ENCODE measurements around the gene TREM1. TPM values are rescaled to one million over a fixed set of nuclear protein-coding genes. Genes with fewer than 3 reads are reported as not detected.

TREM1 gene
- total RNA-seq = 1 to 10 TPM in 1 of 4 donors, under 1 TPM in 1, not detected in 2; 0.25 to 5.5 TPM

DNA sequence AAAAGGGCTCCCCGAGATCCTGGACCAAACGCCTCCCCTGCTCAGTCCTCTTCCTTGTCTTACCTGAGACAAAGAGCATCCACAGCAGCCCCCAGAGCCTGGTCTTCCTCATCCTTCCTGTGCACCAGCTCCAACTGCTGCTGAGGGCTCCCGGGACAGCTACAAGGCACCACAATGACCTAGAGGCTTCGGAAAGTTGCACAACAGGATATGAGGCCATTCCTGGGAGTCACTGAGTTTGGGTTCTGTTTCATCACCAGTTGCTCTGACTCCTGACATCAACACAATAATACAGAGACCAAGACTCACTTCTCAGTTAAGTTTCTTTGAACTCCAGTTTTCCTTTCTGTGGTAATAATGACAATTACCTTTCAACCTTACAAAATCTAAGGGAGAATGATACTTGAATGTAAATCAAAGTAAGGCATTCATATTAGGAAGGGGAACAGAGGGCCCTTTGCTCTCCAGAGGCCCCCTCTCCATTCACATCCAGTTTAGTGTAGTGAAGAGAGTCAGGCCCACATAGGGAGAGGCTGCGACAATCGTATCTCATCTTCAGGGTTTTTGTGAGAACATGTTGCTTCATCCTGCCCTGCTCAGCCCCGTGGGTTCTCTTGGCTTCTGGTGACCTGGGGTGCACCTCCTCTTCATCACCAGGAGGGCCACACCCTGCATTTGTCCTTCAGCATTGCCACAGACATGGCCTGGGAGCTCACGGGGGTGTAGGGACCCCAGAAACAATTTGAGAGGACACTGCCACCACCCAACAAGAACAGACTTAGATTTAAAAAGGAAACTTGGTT lies at the start of gene TREM1:
TSS of gene TREM1 (minus strand) at position 139 of the 803 bp plus-strand sequence. CDS start at position 112, 27 bp downstream.
- no peaks in the 10 kb centered on the region for H3K36me3 ChIP-seq
- no peaks in the 10 kb centered on the region for H3K9me3 ChIP-seq
- no peak within 1 kb of the TSS for H3K4me3 ChIP-seq
- no peak within 1 kb of the TSS for H3K27ac ChIP-seq
- ATAC-seq = peak; percentile 80
- H3K27me3 ChIP-seq = peaks cover 12% of the 10 kb centered on the region
- TF ChIP-seq POLR2A (IDR thresholded peaks at IDR 0.05) (no peak), CTCF (IDR thresholded peaks at IDR 0.05) (no peak), POLR2AphosphoS5 (IDR thresholded peaks at IDR 0.05) (peak; percentile 40), EP300 (IDR thresholded peaks at IDR 0.05) (no peak)
- 57 to 80% methylated on average over 1 to 5 of the region's 8 CpGs for WGBS, 2 donors (ENCODE audit: low coverage in 1 of 2)
- H3K4me1 ChIP-seq = no peaks in the 10 kb centered on the region

DNA sequence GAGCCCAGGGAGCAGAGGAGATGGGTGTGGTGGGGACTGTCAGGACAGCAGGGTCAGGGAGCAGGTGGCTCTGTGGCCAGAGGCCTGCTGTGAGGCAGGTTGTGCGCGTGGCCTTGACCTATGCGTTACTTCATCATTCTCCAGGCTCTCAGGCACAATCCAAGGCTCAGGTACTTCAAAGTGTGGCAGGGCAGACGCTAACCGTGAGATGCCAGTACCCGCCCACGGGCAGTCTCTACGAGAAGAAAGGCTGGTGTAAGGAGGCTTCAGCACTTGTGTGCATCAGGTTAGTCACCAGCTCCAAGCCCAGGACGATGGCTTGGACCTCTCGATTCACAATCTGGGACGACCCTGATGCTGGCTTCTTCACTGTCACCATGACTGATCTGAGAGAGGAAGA lies 49.5 kb upstream of the TREM1 start:
- Histone ChIP-seq H3K4me1 (no peaks in the 10 kb centered on the region), H3K36me3 (no peaks in the 10 kb centered on the region), H3K9me3 (no peaks in the 10 kb centered on the region), H3K27ac (no peak overlapping the region), H3K27me3 (peaks cover 52% of the 10 kb centered on the region), H3K4me3 (no peak overlapping the region)
- 40 to 90% methylated on average over 1 to 3 of the region's 11 CpGs for WGBS, 2 donors (ENCODE audit: low coverage in 1 of 2)
- ATAC-seq = no peak
- TF ChIP-seq EP300 (IDR thresholded peaks at IDR 0.05) (no peak), POLR2AphosphoS5 (IDR thresholded peaks at IDR 0.05) (no peak), POLR2A (IDR thresholded peaks at IDR 0.05) (no peak)

DNA sequence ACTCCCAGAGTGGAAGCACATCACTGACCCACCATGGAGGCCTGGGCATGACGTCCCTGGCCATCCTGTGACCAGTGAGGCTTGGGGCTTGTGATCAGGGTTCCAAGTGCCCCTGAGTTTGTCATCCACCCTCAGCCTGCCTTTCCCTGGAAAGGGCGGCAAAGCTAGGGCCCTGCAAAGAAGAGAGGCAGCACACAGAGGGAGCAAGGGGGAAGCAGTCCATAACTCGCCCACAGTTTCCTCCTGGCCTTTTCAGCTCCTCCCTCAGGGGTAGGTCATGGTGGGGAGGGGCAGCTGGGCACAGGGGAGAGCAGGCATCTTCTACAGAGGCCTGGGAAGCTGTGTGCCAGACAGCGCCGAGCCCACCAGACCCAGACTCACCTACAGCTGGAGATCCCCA lies 48.8 kb upstream of the TREM1 start, which contains the start of gene NCR2:
TSS of gene NCR2 (plus strand) at position 313 of the 400 bp plus-strand sequence. CDS start 269 bp downstream, outside the sequence.
- no peak for TF ChIP-seq CTCF (IDR thresholded peaks at IDR 0.05)
- no peak for TF ChIP-seq POLR2A (IDR thresholded peaks at IDR 0.05)
- TF ChIP-seq POLR2AphosphoS5 (IDR thresholded peaks at IDR 0.05) = no peak
- TF ChIP-seq EP300 (IDR thresholded peaks at IDR 0.05) = no peak
- 83% methylated on average over 1 of the region's 5 CpGs; no CpG with 5 or more reads in 1 of the 2 donors for WGBS, 2 donors (ENCODE audit: low coverage in 1 of 2)
- no peaks in the 10 kb centered on the region for H3K9me3 ChIP-seq
- ATAC-seq = no peak
- no peaks in the 10 kb centered on the region for H3K4me1 ChIP-seq
- H3K27ac ChIP-seq = no peak within 1 kb of the TSS
- H3K4me3 ChIP-seq = no peak within 1 kb of the TSS
- H3K36me3 ChIP-seq = no peaks in the 10 kb centered on the region
- H3K27me3 ChIP-seq = peaks cover 52% of the 10 kb centered on the region

DNA sequence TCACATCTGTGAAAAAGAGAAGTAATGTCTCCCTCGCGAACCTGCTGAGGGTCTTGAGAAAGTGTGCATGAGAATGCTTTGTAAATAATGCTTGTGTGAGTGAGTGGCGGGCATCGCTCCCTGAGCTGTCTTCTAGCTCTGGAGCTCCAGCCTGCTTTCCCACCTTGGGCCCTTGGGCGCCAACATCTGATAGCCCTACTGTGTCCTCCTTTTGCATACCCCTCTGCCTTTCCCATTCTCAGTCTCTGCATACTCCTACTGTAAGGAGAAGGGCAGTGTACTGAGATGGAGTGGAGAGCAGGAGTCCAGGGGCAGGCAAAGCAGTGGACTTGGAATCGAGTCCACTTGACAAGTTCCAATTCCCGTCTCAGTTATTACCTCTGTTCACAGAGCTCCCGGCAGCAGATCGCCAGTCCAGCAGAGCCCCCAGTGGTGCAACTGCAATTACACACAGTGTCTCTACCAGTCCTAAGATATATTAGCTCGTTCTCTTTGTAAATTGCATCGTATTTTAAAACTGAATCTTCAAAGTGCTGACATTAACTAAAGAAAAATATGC lies 48.1 kb upstream of the TREM1 start:
- H3K36me3 ChIP-seq = no peaks in the 10 kb centered on the region
- H3K9me3 ChIP-seq = no peaks in the 10 kb centered on the region
- no peaks in the 10 kb centered on the region for H3K4me1 ChIP-seq
- no peak for ATAC-seq
- TF ChIP-seq POLR2AphosphoS5 (IDR thresholded peaks at IDR 0.05) = no peak
- no peak for TF ChIP-seq CTCF (IDR thresholded peaks at IDR 0.05)
- TF ChIP-seq EP300 (IDR thresholded peaks at IDR 0.05) = no peak
- TF ChIP-seq POLR2A (IDR thresholded peaks at IDR 0.05) = no peak
- H3K4me3 ChIP-seq = no peak overlapping the region
- no peak overlapping the region for H3K27ac ChIP-seq
- H3K27me3 ChIP-seq = peaks cover 52% of the 10 kb centered on the region
- WGBS, 2 donors (ENCODE audit: low coverage in 1 of 2) = 44 to 56% methylated on average over 9 to 11 of the region's 11 CpGs

- no peak for ATAC-seq
- peaks cover 62% of the 10 kb centered on the region for H3K27me3 ChIP-seq
- TF ChIP-seq POLR2AphosphoS5 (IDR thresholded peaks at IDR 0.05) (no peak), POLR2A (IDR thresholded peaks at IDR 0.05) (no peak), EP300 (IDR thresholded peaks at IDR 0.05) (no peak), CTCF (IDR thresholded peaks at IDR 0.05) (no peak)
Observed at GRCh38 chr6:41332842-41333736, 46.6 kb upstream of the TREM1 start.

More at GRCh38 chr6:41332842-41333736, 46.6 kb upstream of the TREM1 start:
- Histone ChIP-seq H3K4me3 (no peak overlapping the region), H3K4me1 (no peaks in the 10 kb centered on the region), H3K27ac (no peak overlapping the region), H3K9me3 (no peaks in the 10 kb centered on the region), H3K36me3 (no peaks in the 10 kb centered on the region)
- WGBS, 2 donors (ENCODE audit: low coverage in 1 of 2) = 80% methylated on average over 1 of the region's 4 CpGs; no CpG with 5 or more reads in 1 of the 2 donors

Data from gastroesophageal sphincter (tissue), 4 donors.